Daoy (cell line): ENCODE results near the gene ENTPD2. TPM values are rescaled to one million over a fixed set of nuclear protein-coding genes. Genes with fewer than 3 reads are reported as not detected.
A peak's percentile ranks its signal among the peaks of the same experiment; 100 is the strongest.

Experiments used
- DNase-seq: peaks from one replicate; pipeline ENCODE4 v3.0.0-alpha.2; 2015; ENCODE audit warnings: low read depth
- total RNA-seq: library from RNA; depleted of rRNA; stranded (reverse); fragments of >200 nt; shearing (Covaris generic); gene quantifications from 2 replicates; pipeline ENCODE4 v1.2.3, GENCODE V29; 2014

The ENTPD2 gene
- total RNA-seq, 1 experiment from 2014 or later, result not detected

- no peak for DNase-seq
Measured at GRCh38 chr9:137030006-137030405, 23.9 kb downstream of the ENTPD2 start.

GRCh38 chr9:137029058-137029936, 24.6 kb downstream of the ENTPD2 start:
- DNase-seq, result peak; percentile 82

- DNase-seq, result peak; percentile 76
Measured at GRCh38 chr9:137028263-137029057, 25.4 kb downstream of the ENTPD2 start.

- DNase-seq, result peak; percentile 41
Measured at GRCh38 chr9:137027369-137028262, 26.2 kb downstream of the ENTPD2 start, which contains the start of gene ABCA2. ABCA2 (minus strand) TSS chr9:137028237; CDS start chr9:137028140, 97 bp downstream.

GRCh38 chr9:137026828-137027227, 27.0 kb downstream of the ENTPD2 start:
- no peak for DNase-seq

GRCh38 chr9:137026384-137026783, 27.5 kb downstream of the ENTPD2 start:
- DNase-seq, result no peak

- no peak for DNase-seq
Measured at GRCh38 chr9:137025517-137025966, 28.3 kb downstream of the ENTPD2 start.

GRCh38 chr9:137023583-137023991, 30.3 kb downstream of the ENTPD2 start:
- DNase-seq, result no peak

- no peak for DNase-seq
Measured at GRCh38 chr9:137023157-137023556, 30.7 kb downstream of the ENTPD2 start.

GRCh38 chr9:137022662-137023008, 31.2 kb downstream of the ENTPD2 start:
- DNase-seq, result no peak

GRCh38 chr9:137021979-137022661, 31.7 kb downstream of the ENTPD2 start:
- DNase-seq, result peak; percentile 95

GRCh38 chr9:137021568-137021978, 32.3 kb downstream of the ENTPD2 start:
- DNase-seq, result no peak

GRCh38 chr9:137020771-137021567, 32.9 kb downstream of the ENTPD2 start:
- DNase-seq, result no peak

- DNase-seq, result no peak
Measured at GRCh38 chr9:137019891-137020683, 33.8 kb downstream of the ENTPD2 start.

GRCh38 chr9:137018761-137019559, 34.9 kb downstream of the ENTPD2 start:
- no peak for DNase-seq

GRCh38 chr9:137017791-137018497, 35.9 kb downstream of the ENTPD2 start:
- DNase-seq, result no peak

GRCh38 chr9:137017071-137017470, 36.8 kb downstream of the ENTPD2 start:
- no peak for DNase-seq

- DNase-seq, result no peak
Measured at GRCh38 chr9:137016436-137016835, 37.4 kb downstream of the ENTPD2 start.
